ENCODE measurements around the gene KLC1.

KLC1 gene

GRCh38 chr14:103749860-103750259 is 120.8 kb downstream of the KLC1 start:
- Histone ChIP-seq H3K9me3 (ENCODE audit: control insufficient read depth, insufficient read depth, low read length) (no peaks in the 10 kb centered on the region), H3F3A (ENCODE audit: control insufficient read depth, insufficient read depth) (no peaks in the 10 kb centered on the region), H3K4me2 (ENCODE audit: low read length) (no peak overlapping the region), H3K9me2 (replicated peaks; ENCODE audit: control insufficient read depth, low read length) (no peaks in the 10 kb centered on the region), H3K27ac (ENCODE audit: low read depth, low read length) (no peak overlapping the region), H3K79me2 (ENCODE audit: control insufficient read depth, low read length) (no peaks in the 10 kb centered on the region), H3K4me1 (ENCODE audit: control insufficient read depth, low read length) (peaks cover 12% of the 10 kb centered on the region), H3K36me3 (ENCODE audit: control insufficient read depth, low read length) (no peaks in the 10 kb centered on the region; the same call in 1 of the 2 replicates), H3K4me3 (ENCODE audit: low read length) (no peak overlapping the region), H4K20me1 (ENCODE audit: control insufficient read depth, insufficient read depth, low read depth, low read length) (no peaks in the 10 kb centered on the region), H3K27me3 (ENCODE audit: control insufficient read depth, low read length) (no peaks in the 10 kb centered on the region)
- no peak for TF ChIP-seq EZH2phosphoT487 (IDR thresholded peaks at IDR 0.05; ENCODE audit: borderline replicate concordance, low read length)

Data from DOHH2 (cell line).